ENCODE data around the gene TSPAN3. TPM values are rescaled to one million over a fixed set of nuclear protein-coding genes. Genes with fewer than 3 reads are reported as not detected.

TSPAN3 gene
- total RNA-seq, 2 experiments from 2014 or later = 21.9 to 24.9 TPM

DNA sequence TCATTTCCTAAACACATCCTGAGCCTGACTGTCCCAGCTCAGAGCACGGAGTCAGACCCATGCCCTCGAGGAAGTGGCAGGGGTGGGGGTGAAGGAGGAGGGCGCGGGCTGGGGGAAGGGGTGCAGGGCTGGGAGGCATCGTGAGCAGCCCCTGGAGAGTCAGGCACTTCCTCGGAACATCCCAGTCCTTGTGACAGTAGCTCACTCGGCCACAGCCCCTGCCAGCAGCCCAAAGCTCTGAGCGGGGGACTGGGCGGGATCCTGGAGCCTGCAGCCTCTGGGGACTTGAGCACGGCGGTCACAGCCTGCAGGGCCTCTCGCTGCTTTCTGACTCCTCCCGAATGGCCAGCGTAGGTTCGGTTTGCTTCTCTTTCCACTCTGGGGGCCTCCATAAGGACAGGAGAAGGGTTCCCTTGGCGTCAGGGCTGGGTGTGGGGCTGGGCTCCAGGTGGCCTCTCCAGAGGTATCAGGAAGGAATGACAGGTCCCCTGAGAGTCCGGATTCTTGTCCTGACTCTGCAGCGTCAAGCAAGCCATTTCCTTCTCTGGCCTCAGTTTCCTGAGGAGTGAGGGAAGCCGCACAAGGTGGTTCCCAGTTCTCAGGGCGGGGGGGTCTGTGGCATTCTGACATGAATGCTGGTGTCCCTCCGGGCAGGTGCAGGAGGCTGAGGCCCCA, 55.1 kb downstream of the TSPAN3 start:
- Mint-ChIP-seq H3K27ac (peak overlapping the region; percentile 89), H3K9me3 (no peaks in the 10 kb centered on the region), H3K36me3 (ENCODE audit: low read depth) (peaks cover 19% of the 10 kb centered on the region), H3K4me3 (no peak overlapping the region), H3K27me3 (ENCODE audit: low read depth) (no peaks in the 10 kb centered on the region), H3K4me1 (ENCODE audit: low read depth) (peaks cover 95% of the 10 kb centered on the region)
- no peak for DNase-seq
- intact Hi-C loops (cut with micrococcal nuclease) = no loop called here
- CTCF ChIA-PET = interaction anchor here (1.1 to 2.1 kb wide), 2 partner anchors 18 to 42 kb away, joined by 3 to 7 read pairs; no protein-coding TSS in a partner anchor

DNA sequence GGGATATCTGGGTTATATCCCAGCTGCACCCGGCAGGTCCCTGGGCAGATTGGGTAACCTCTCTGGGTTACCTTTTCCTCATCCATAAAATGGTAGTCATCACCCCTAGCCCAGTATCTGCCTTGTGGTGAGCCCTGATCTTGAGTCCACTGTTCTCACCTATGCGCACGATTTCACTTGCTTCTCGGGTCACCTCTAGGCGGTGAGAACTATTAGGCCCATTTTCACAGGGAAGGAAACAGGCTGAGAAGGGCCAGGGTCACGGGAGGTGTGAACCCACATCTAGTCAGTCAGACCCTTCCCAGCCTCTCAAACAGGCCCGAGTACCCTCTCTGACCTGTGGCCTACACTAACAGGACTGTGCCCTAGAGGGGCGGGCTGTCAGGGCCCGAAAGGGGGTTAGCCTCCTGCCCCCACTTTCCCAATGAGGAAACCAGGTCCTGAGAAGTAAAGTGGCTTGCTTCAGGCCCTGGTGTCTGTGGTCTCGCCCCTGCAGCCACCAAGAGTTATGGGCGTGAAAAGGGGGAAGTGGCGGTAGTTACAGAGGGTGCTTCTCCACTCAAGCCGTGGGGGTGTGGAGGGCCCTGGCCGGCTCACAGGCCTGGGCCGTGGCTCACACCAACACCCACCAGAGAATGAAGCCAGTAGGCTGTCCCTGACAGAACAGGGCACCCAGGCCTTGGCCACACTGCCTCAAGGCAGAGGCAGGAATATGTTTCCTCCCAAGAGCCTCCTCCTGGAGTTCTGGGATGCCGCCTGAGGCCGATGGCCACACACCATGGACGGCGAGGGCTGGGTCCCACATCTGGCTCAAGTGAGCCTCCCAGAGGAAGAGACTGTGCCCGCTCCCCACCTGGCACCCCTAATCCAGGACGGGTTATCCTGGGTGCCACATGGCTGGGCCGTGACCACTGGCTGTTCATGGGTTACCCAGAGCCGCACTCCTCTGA, 56.5 kb downstream of the TSPAN3 start:
- DNase-seq = no peak
- Mint-ChIP-seq H3K27me3 (ENCODE audit: low read depth) (no peaks in the 10 kb centered on the region), H3K36me3 (ENCODE audit: low read depth) (peaks cover 21% of the 10 kb centered on the region), H3K4me1 (ENCODE audit: low read depth) (peaks cover 94% of the 10 kb centered on the region), H3K4me3 (peak overlapping the region; percentile 61), H3K9me3 (no peaks in the 10 kb centered on the region), H3K27ac (peak overlapping the region; percentile 89)
- intact Hi-C loops (cut with micrococcal nuclease) = no loop called here
- CTCF ChIA-PET = interaction anchor here (1.1 to 2.1 kb wide), 6 partner anchors 9 to 41 kb away, joined by 3 to 21 read pairs (median 10); partner anchors contain the start of gene PSTPIP1

DNA sequence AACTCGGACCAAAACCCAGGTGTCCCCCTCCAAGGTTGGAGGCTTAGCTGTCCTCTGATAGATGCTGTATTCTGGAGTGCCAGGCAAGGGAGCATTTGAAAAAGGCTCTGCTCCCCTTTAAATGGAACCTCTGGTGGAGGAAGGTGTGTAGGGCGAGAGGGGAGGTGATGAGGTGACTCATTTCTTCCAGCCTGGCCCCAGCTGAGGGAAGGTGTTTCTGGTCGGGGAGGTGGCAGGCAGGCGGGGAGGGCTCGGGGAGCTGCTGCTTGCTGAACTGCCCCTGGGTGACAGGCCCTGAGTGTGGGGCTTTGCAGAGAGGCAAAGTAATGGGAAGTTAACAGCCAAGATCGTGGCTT, 57.2 kb downstream of the TSPAN3 start:
- CTCF ChIA-PET = interaction anchor here (1.1 to 2.1 kb wide), 7 partner anchors 9 to 42 kb away, joined by 3 to 21 read pairs (median 9); partner anchors contain the start of gene PSTPIP1
- Mint-ChIP-seq H3K4me1 (ENCODE audit: low read depth) (peaks cover 92% of the 10 kb centered on the region), H3K4me3 (peak overlapping the region; percentile 61), H3K27ac (peak overlapping the region; percentile 89), H3K36me3 (ENCODE audit: low read depth) (peaks cover 21% of the 10 kb centered on the region), H3K9me3 (no peaks in the 10 kb centered on the region), H3K27me3 (ENCODE audit: low read depth) (no peaks in the 10 kb centered on the region)
- peak; percentile 97 for DNase-seq
- intact Hi-C loops (cut with micrococcal nuclease) = loop anchor here (1.0 kb wide), 4 partner anchors 9 to 25 kb away; no protein-coding TSS in a partner anchor

DNA sequence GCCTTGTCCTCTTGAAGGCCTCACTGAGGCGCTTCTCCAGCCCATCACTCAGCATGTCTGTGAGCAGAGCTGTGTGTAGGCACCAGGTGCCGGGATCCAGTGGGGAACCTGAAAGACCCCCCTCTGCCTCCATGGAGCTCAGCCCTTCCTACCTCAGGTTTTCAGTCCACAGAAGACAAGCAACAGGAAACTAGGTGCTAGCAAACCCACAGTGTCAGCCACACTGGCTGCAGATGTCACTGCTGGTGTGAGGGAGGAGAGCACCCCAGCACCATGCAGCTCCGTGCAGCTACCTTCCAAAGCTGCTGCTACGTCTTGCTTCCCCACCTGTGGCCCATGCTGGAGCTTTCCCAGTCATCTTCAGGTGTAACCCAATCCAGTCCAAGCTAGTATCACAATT, 58.0 kb downstream of the TSPAN3 start:
- Mint-ChIP-seq H3K27me3 (ENCODE audit: low read depth) (no peaks in the 10 kb centered on the region), H3K4me1 (ENCODE audit: low read depth) (peaks cover 87% of the 10 kb centered on the region), H3K36me3 (ENCODE audit: low read depth) (peaks cover 16% of the 10 kb centered on the region), H3K27ac (peak overlapping the region; percentile 89), H3K4me3 (peak overlapping the region; percentile 36), H3K9me3 (no peaks in the 10 kb centered on the region)
- intact Hi-C loops (cut with micrococcal nuclease) = loop anchor here (1.0 kb wide), 4 partner anchors 9 to 25 kb away; no protein-coding TSS in a partner anchor
- DNase-seq = peak; percentile 62
- CTCF ChIA-PET = interaction anchor here (1.1 to 2.1 kb wide), 7 partner anchors 10 to 41 kb away, joined by 3 to 21 read pairs (median 9); partner anchors contain the start of gene PSTPIP1

DNA sequence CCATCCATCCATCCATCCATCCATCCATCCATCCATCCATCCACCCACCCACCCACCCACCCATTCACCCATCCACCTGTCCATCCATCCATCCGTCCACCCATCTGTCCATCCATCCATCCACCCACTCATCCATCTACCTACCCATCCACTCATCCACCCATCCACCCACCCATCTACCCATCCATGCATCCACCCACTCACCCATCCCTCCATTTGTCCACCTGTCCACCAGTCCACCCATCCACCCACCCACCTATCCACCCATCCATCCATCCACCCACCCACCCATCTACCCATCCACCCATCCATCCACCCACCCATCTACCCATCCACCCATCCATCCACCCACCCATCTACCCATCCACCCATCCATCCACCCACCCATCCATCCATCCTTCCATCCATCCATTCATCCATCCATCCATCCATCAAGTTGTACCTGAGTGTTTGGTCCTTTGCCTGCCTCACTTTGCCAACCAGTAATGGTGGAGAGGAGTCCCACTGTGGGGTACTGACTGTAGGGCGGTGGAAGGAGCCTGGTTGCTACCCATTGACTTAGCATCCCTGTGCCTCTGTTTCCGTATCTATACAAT, 58.7 kb downstream of the TSPAN3 start:
- Mint-ChIP-seq H3K27me3 (ENCODE audit: low read depth) (no peaks in the 10 kb centered on the region), H3K4me3 (no peak overlapping the region)

DNA sequence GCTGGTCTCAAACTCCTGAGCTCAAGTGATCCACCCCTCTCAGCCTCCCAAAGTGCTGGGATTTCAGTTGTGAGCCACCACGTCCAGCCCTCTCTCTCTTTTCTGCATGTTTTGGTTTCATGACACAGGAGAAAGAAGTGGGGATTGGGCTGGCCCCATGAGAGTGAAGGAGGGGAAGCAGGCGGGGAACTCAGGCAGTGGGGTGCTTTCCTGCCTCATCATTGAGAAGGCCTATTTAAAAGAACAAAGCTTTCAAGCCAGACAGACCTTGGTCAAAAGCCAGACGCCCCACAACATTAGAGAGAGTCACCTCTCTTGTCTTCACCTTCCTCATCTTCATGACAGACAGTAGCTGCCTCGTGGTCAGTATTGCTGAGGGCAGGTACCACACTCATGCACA, 60.1 kb downstream of the TSPAN3 start:
- Mint-ChIP-seq H3K4me3 (no peak overlapping the region), H3K36me3 (ENCODE audit: low read depth) (peaks cover 16% of the 10 kb centered on the region)
- peak; percentile 57 for DNase-seq

More for the DNA sequence above, 58.7 kb downstream of the TSPAN3 start:
- peaks cover 16% of the 10 kb centered on the region for H3K36me3 Mint-ChIP-seq (ENCODE audit: low read depth)
- CTCF ChIA-PET = interaction anchor here (2.0 to 2.1 kb wide), 4 partner anchors 11 to 38 kb away, joined by 9 to 21 read pairs (median 14); partner anchors contain the start of gene PSTPIP1
- H3K9me3 Mint-ChIP-seq = no peaks in the 10 kb centered on the region
- H3K27ac Mint-ChIP-seq = peak overlapping the region; percentile 89
- no peak for DNase-seq
- intact Hi-C loops (cut with micrococcal nuclease) = no loop called here
- H3K4me1 Mint-ChIP-seq (ENCODE audit: low read depth) = peaks cover 84% of the 10 kb centered on the region

DNA sequence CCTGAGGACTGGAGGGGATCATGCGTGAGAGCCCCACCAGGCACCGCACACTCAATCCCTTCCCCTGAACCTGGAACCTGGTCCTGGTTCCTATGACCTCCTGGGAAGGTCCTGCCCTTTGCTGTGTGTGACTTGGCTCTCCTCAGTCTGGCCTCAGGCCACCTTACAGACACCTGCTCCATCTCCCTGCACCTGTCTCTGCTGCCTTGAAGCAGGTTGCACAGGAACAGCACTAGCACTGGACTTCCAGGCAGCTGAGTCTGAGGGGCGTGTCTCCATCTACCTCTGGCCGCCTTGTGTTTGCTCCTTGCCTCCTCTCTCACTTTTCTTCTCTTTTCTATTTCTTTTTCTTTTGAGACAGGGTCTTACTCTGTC, 60.6 kb downstream of the TSPAN3 start:
- CTCF ChIA-PET = no interaction called here
- peaks cover 84% of the 10 kb centered on the region for H3K4me1 Mint-ChIP-seq (ENCODE audit: low read depth)
- H3K36me3 Mint-ChIP-seq (ENCODE audit: low read depth) = peaks cover 16% of the 10 kb centered on the region
- intact Hi-C loops (cut with micrococcal nuclease) = no loop called here
- no peaks in the 10 kb centered on the region for H3K27me3 Mint-ChIP-seq (ENCODE audit: low read depth)
- no peak overlapping the region for H3K4me3 Mint-ChIP-seq
- peak overlapping the region; percentile 72 for H3K27ac Mint-ChIP-seq
- DNase-seq = no peak
- H3K9me3 Mint-ChIP-seq = no peaks in the 10 kb centered on the region

More for the DNA sequence above, 60.1 kb downstream of the TSPAN3 start:
- intact Hi-C loops (cut with micrococcal nuclease) = no loop called here
- peak overlapping the region; percentile 57 for H3K27ac Mint-ChIP-seq
- H3K27me3 Mint-ChIP-seq (ENCODE audit: low read depth) = no peaks in the 10 kb centered on the region
- H3K9me3 Mint-ChIP-seq = no peaks in the 10 kb centered on the region
- CTCF ChIA-PET = no interaction called here
- peaks cover 84% of the 10 kb centered on the region for H3K4me1 Mint-ChIP-seq (ENCODE audit: low read depth)

DNA sequence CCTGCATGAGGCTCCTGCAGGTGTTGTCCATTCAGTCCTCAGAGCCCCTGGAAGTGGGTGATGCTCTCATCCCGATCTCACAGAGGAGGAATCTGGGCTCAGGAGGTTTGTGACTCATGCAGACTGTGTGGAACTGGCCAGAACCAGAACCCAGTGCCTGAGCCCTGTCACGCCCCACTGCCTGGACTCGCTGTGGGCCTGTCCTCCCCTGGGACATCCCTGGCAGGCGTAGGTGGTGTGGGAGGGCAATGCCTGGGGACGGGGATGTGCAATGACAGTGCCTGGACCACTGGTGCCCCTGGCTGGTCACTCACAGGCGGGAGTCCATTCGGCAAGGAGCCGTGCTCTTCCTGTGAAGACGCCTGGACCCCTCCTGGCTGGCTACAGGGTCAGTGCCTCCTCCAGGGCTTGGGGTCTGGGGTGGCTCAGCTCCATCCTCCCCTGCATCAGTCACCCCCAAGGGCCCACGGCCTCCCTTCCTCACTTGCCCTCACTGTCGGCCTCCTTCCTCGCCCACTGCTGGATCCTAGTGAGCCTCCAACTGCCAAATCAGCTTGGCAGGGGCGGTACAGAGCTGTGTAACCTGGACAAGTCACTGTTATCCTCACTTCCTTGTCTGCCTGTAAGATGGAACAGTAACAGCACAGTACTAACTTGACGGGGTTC, 61.1 kb downstream of the TSPAN3 start:
- no peak for DNase-seq
- H3K4me1 Mint-ChIP-seq (ENCODE audit: low read depth) = peaks cover 83% of the 10 kb centered on the region
- CTCF ChIA-PET = no interaction called here
- no peaks in the 10 kb centered on the region for H3K27me3 Mint-ChIP-seq (ENCODE audit: low read depth)
- no peak overlapping the region for H3K4me3 Mint-ChIP-seq
- H3K36me3 Mint-ChIP-seq (ENCODE audit: low read depth) = peaks cover 15% of the 10 kb centered on the region
- no peaks in the 10 kb centered on the region for H3K9me3 Mint-ChIP-seq
- H3K27ac Mint-ChIP-seq = peak overlapping the region; percentile 72
- intact Hi-C loops (cut with micrococcal nuclease) = no loop called here

DNA sequence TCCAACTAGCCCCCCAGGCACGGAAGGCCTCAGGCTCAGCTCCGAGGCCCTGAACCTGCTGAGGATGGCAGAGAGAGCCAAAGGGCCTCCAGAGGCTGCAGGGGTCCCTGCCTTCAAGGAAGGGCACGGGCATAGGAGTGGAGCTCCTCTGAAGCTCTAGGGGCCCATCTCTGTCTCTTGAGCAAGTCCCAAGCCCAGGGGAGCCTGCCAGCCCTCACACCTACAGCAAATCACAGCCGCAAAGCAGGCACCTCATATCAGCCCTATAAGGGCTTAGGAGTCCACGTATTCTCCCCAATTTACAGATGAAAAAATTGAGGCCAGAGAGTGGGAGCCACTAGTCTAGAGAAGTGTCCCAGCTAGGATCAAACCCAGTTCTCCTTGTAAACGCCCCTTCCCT, 61.7 kb downstream of the TSPAN3 start:
- DNase-seq = no peak
- H3K27me3 Mint-ChIP-seq (ENCODE audit: low read depth) = no peaks in the 10 kb centered on the region
- CTCF ChIA-PET = no interaction called here
- H3K27ac Mint-ChIP-seq = no peak overlapping the region
- H3K4me3 Mint-ChIP-seq = no peak overlapping the region
- H3K36me3 Mint-ChIP-seq (ENCODE audit: low read depth) = peaks cover 19% of the 10 kb centered on the region
- H3K4me1 Mint-ChIP-seq (ENCODE audit: low read depth) = peaks cover 83% of the 10 kb centered on the region
- intact Hi-C loops (cut with micrococcal nuclease) = no loop called here
- no peaks in the 10 kb centered on the region for H3K9me3 Mint-ChIP-seq

DNA sequence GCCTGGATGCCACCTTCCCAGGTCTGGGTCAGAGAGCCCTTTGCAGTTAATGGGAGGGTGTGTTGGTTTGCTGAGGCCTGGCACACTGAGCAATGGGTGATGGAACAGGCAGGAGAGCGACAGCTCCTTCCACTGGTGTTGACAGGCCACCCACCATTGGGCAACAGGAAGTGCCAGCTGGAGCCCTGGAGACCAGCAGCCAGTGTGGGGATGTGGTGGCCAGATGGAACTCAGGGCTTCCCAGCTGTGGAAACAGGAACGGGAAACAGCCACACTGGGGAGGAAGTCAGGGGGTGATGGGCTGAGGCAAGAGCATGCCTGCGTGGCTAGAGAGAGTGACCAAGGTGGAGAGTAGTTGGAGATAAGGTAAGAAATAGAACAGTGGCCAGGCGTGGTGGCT, 66.7 kb downstream of the TSPAN3 start:
- Mint-ChIP-seq H3K36me3 (ENCODE audit: low read depth) (peaks cover 20% of the 10 kb centered on the region), H3K27me3 (ENCODE audit: low read depth) (no peaks in the 10 kb centered on the region), H3K27ac (peak overlapping the region; percentile 84), H3K9me3 (no peaks in the 10 kb centered on the region), H3K4me3 (no peak overlapping the region), H3K4me1 (ENCODE audit: low read depth) (peaks cover 76% of the 10 kb centered on the region)
- intact Hi-C loops (cut with micrococcal nuclease) = no loop called here
- DNase-seq = no peak
- CTCF ChIA-PET = no interaction called here

DNA sequence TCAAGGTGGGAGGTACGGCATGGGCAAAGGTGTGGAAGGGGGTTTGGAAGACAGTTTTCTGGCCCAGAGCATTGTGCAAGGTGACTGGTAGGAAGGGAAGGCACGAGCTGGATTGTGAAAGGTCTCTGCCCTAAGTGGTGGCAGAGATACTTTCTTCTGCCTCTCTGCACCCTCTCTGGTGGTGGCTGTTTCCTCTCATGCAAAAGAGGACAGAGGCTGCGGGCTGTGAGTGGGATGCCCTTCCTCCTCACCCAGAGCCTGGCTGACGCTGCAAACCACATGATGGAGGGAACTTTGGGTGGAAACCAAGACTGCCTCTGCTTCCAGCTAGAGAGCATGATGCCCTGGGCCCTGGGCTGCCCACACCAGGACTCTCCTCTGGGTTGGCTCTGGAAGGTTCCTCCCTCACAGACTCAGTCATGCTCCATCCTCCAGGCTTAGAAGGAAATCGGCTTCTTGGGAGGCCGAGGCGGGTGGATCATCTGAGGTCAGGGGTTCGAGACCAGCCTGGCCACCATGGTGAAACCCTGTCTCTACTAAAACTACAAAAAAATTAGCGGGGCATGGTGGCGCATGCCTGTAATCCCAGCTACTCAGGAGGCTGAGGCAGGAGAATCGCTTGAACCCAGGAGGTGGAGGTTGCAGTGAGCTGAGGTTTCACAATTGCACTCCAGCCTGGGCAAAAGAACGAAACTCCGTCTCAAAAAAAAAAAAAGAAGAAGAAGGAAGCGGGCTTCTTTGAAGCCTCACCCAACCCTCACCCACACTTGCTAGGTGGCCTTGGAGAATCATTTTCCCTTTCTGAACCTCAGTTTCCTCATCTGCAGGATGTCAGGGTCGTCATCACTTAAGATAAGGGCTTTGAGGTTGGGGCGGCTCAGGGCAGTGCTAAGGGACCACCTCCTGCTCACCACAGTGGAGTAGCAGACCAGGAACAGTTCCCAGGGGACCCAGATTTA, 67.7 kb downstream of the TSPAN3 start:
- H3K27ac Mint-ChIP-seq = peak overlapping the region; percentile 84
- H3K27me3 Mint-ChIP-seq (ENCODE audit: low read depth) = no peaks in the 10 kb centered on the region
- peaks cover 20% of the 10 kb centered on the region for H3K36me3 Mint-ChIP-seq (ENCODE audit: low read depth)
- H3K4me3 Mint-ChIP-seq = peak overlapping the region; percentile 41
- CTCF ChIA-PET = interaction anchor here (0.9 to 1.2 kb wide), 2 partner anchors 28 to 31 kb away, joined by 3 read pairs; no protein-coding TSS in a partner anchor
- no peaks in the 10 kb centered on the region for H3K9me3 Mint-ChIP-seq
- peaks cover 82% of the 10 kb centered on the region for H3K4me1 Mint-ChIP-seq (ENCODE audit: low read depth)
- intact Hi-C loops (cut with micrococcal nuclease) = loop anchor here (1.0 kb wide), 1 partner anchor 10 kb away; no protein-coding TSS in a partner anchor
- peak; percentile 87 for DNase-seq
